Vagina (tissue), 2 donors: ENCODE data around the gene MYL7. TPM values are rescaled to one million over a fixed set of nuclear protein-coding genes. Genes with fewer than 3 reads are reported as not detected.

ENCODE experiments used
- DNase-seq, 2 donors: peaks; one replicate each; pipeline ENCODE4 v3.0.0-alpha.2; 2017; ENCODE audit errors: extremely low spot score in 2 of 2
- H3K27ac ChIP-seq: fragments of 200-600 bp; sonication (generic); one replicate; pipeline ENCODE4 v1.5.1; 2019
- H3K27me3 ChIP-seq: fragments of 200-600 bp; sonication (generic); one replicate; pipeline ENCODE4 v1.5.1; 2019
- H3K36me3 ChIP-seq, 2 donors: fragments of 200-600 bp; sonication (generic); one replicate each; pipeline ENCODE4 v1.5.1; 2017 to 2019
- H3K4me1 ChIP-seq: fragments of 200-600 bp; sonication (generic); one replicate; pipeline ENCODE4 v1.5.1; 2019
- H3K4me3 ChIP-seq, 2 donors: fragments of 200-600 bp; sonication (generic); 1 replicate in 1 of 2; 2 replicates in 1 of 2; pipeline ENCODE4 v1.5.1; 2016 to 2019
- H3K9me3 ChIP-seq: fragments of 200-600 bp; sonication (generic); one replicate; pipeline ENCODE4 v1.5.1; 2019
- CTCF ChIP-seq, 3 experiments: fragments of 450-650 bp in 2 of 3; fragments of 200-600 bp in 1 of 3; sonication (generic) in 1 of 3; IDR thresholded peaks; one replicate each; pipeline ENCODE4 v1.5.1; 2017 to 2019; ENCODE audit warnings: antibody characterized with exemption in 3 of 3, mild to moderate bottlenecking in 2 of 3, moderate library complexity in 2 of 3
- POLR2A ChIP-seq, 2 donors: fragments of 450-650 bp; IDR thresholded peaks; one replicate each; pipeline ENCODE4 v1.6.1; 2017; ENCODE audit warnings: antibody characterized with exemption in 2 of 2, mild to moderate bottlenecking in 2 of 2, moderate library complexity in 2 of 2
- POLR2AphosphoS5 ChIP-seq, 2 donors: sonication (generic); formaldehyde crosslinking; IDR thresholded peaks; one replicate each; pipeline ENCODE4 v1.9.0; 2017; ENCODE audit warnings: antibody characterized with exemption in 2 of 2, mild to moderate bottlenecking in 2 of 2, low read depth in 1 of 2; ENCODE audit not compliant: insufficient read depth in 1 of 2
- intact Hi-C: fragments of 100-400 bp; cut with DNase I; formaldehyde crosslinking; loops from one replicate; pipeline ENCODE4 v1.15.1; 2023
- total RNA-seq: library from RNA; depleted of rRNA; stranded (reverse); fragments of >200 nt; gene quantifications from one replicate; pipeline ENCODE4 v1.2.3, GENCODE V29; 2016

The MYL7 gene
- total RNA-seq, 1 donor from 2014 or later, result not detected

- H3K27ac ChIP-seq, result no peak overlapping the region
- no peak for DNase-seq
- no peaks in the 10 kb centered on the region for H3K9me3 ChIP-seq
- peaks cover 22% of the 10 kb centered on the region for H3K4me1 ChIP-seq
- TF ChIP-seq POLR2AphosphoS5 (IDR thresholded peaks at IDR 0.05; ENCODE audit: insufficient read depth in 1 of 2, low read depth in 1 of 2) (no peak), POLR2A (IDR thresholded peaks at IDR 0.05) (no peak), CTCF (IDR thresholded peaks at IDR 0.05) (no peak)
- intact Hi-C loops, result no loop called here
- no peak overlapping the region for H3K4me3 ChIP-seq
- no peaks in the 10 kb centered on the region for H3K27me3 ChIP-seq
- no peaks in the 10 kb centered on the region for H3K36me3 ChIP-seq
Observed at GRCh38 chr7:44150466-44150832, 9.3 kb upstream of the MYL7 start.

GRCh38 chr7:44149571-44150465, 8.7 kb upstream of the MYL7 start:
- no peaks in the 10 kb centered on the region for H3K36me3 ChIP-seq
- H3K27ac ChIP-seq, result no peak overlapping the region
- no peak overlapping the region for H3K4me3 ChIP-seq
- TF ChIP-seq POLR2AphosphoS5 (IDR thresholded peaks at IDR 0.05; ENCODE audit: insufficient read depth in 1 of 2, low read depth in 1 of 2) (no peak), POLR2A (IDR thresholded peaks at IDR 0.05) (no peak), CTCF (IDR thresholded peaks at IDR 0.05) (no peak)
- no peaks in the 10 kb centered on the region for H3K27me3 ChIP-seq
- no peaks in the 10 kb centered on the region for H3K9me3 ChIP-seq
- H3K4me1 ChIP-seq, result peaks cover 28% of the 10 kb centered on the region
- no peak for DNase-seq
- intact Hi-C loops, result no loop called here

- Histone ChIP-seq H3K27ac (no peak overlapping the region), H3K9me3 (no peaks in the 10 kb centered on the region), H3K4me1 (peaks cover 31% of the 10 kb centered on the region), H3K4me3 (no peak overlapping the region), H3K27me3 (no peaks in the 10 kb centered on the region), H3K36me3 (no peaks in the 10 kb centered on the region)
- TF ChIP-seq POLR2A (IDR thresholded peaks at IDR 0.05), result no peak
- no peak for TF ChIP-seq POLR2AphosphoS5 (IDR thresholded peaks at IDR 0.05; ENCODE audit: insufficient read depth in 1 of 2, low read depth in 1 of 2)
- no peak for TF ChIP-seq CTCF (IDR thresholded peaks at IDR 0.05)
- intact Hi-C loops, result no loop called here
- no peak for DNase-seq
Observed at GRCh38 chr7:44148961-44149536, 7.9 kb upstream of the MYL7 start.

GRCh38 chr7:44148166-44148565, 7.0 kb upstream of the MYL7 start:
- Histone ChIP-seq H3K4me1 (peaks cover 31% of the 10 kb centered on the region), H3K9me3 (no peaks in the 10 kb centered on the region), H3K36me3 (no peaks in the 10 kb centered on the region), H3K27me3 (no peaks in the 10 kb centered on the region), H3K4me3 (no peak overlapping the region), H3K27ac (no peak overlapping the region)
- TF ChIP-seq POLR2AphosphoS5 (IDR thresholded peaks at IDR 0.05; ENCODE audit: insufficient read depth in 1 of 2, low read depth in 1 of 2), result no peak
- TF ChIP-seq CTCF (IDR thresholded peaks at IDR 0.05), result no peak
- TF ChIP-seq POLR2A (IDR thresholded peaks at IDR 0.05), result no peak
- intact Hi-C loops, result no loop called here
- DNase-seq, result no peak
